GM12878 (cell line): ENCODE results near the gene CAB39. TPM values are rescaled to one million over a fixed set of nuclear protein-coding genes. Genes with fewer than 3 reads are reported as not detected.
A peak's percentile ranks its signal among the peaks of the same experiment; 100 is the strongest.

Source experiments
- ATAC-seq: fragments of 200-7000 bp; cut with Tn5 transposase; 3 replicates; pipeline ENCODE4 v1.9.1; 2020; ENCODE audit warnings: mild to moderate bottlenecking, moderate library complexity
- BruUV-seq: library from RNA; stranded (reverse); fragments of 400-500 nt; replicated peaks from 2 replicates; lab custom pipeline; 2021; lab: Mats Ljungman, UMichigan
- CTCF ChIA-PET: fragments of 300-600 bp; sonication (Branson Sonifier 250); formaldehyde crosslinking; extraction: SDS; loops from one replicate; lab custom pipeline; 2021; ENCODE audit warnings: inconsistent platforms; lab: Yijun Ruan, JAX
- POLR2A ChIA-PET: fragments of 350-600 bp; formaldehyde crosslinking; extraction: SDS; loops from one replicate; lab custom pipeline; 2021; ENCODE audit warnings: inconsistent platforms; lab: Charles Lee
- RAD21 ChIA-PET: fragments of 300-600 bp; sonication (Branson Sonifier 250); formaldehyde crosslinking; loops from one replicate; lab custom pipeline; 2023; ENCODE audit warnings: antibody characterized with exemption; ENCODE audit not compliant: unreplicated experiment; lab: Charles Lee
- SMC1A ChIA-PET: fragments of 300-600 bp; sonication (Branson Sonifier 250); formaldehyde crosslinking; loops from one replicate; lab custom pipeline; 2023; ENCODE audit not compliant: unreplicated experiment, uncharacterized antibody; lab: Charles Lee
- DNase-seq: peaks from one replicate; pipeline ENCODE4 v3.0.0-alpha.2; 2011; ENCODE audit warnings: low read depth, low spot score
- FAIRE-seq: peaks from 3 replicates; lab custom pipeline; 2011; peaks lifted over from hg19 to GRCh38; lab: Jason Lieb, UNC
- H2AFZ ChIP-seq: 2 replicates; pipeline ENCODE4 v1.6.0; 2011; ENCODE audit warnings: low read depth, low read length, control low read depth; ENCODE audit not compliant: control insufficient read depth
- H3K27ac ChIP-seq: 2 replicates; pipeline ENCODE4 v1.5.1; 2011; ENCODE audit warnings: control low read depth; ENCODE audit not compliant: control insufficient read depth, insufficient read depth
- H3K27me3 ChIP-seq, 2 experiments: replicated peaks in 1 of 2; 2 replicates each; pipeline versions ENCODE4 v1.6.0 to v1.6.1; 2011; ENCODE audit warnings: low read length in 1 of 2; ENCODE audit not compliant: control insufficient read depth in 2 of 2, insufficient read depth in 2 of 2
- H3K36me3 ChIP-seq, 2 experiments: 2 replicates each; pipeline ENCODE4 v1.5.1; 2011; ENCODE audit warnings: low read length in 1 of 2; ENCODE audit not compliant: control insufficient read depth in 2 of 2, insufficient read depth in 2 of 2
- H3K4me1 ChIP-seq: 2 replicates; pipeline ENCODE4 v1.6.1; 2011; ENCODE audit warnings: mild to moderate bottlenecking, low read length, moderate library complexity, mixed read lengths; ENCODE audit not compliant: control insufficient read depth, insufficient read depth
- H3K4me2 ChIP-seq: 2 replicates; pipeline ENCODE4 v1.6.0; 2011; ENCODE audit warnings: control low read depth; ENCODE audit not compliant: control insufficient read depth, insufficient read depth
- H3K4me3 ChIP-seq: fragments of 200-600 bp; sonication (generic); 2 replicates; pipeline ENCODE4 v1.5.1; 2016
- H3K79me2 ChIP-seq: 2 replicates; pipeline ENCODE4 v1.6.0; 2011; ENCODE audit warnings: low read length; ENCODE audit not compliant: control insufficient read depth, insufficient read depth
- H3K9ac ChIP-seq: 2 replicates; pipeline ENCODE4 v1.8.0; 2011; ENCODE audit warnings: low read length, control low read depth, mixed read lengths; ENCODE audit not compliant: control insufficient read depth, insufficient read depth
- H3K9me3 ChIP-seq: replicated peaks from 3 replicates; pipeline ENCODE4 v1.5.1; 2011; ENCODE audit warnings: mild to moderate bottlenecking, low read length; ENCODE audit not compliant: control insufficient read depth, insufficient read depth
- H4K20me1 ChIP-seq: 2 replicates; pipeline ENCODE4 v1.6.0; 2011; ENCODE audit not compliant: control insufficient read depth, insufficient read depth
- EGR1 ChIP-seq, 2 experiments: IDR thresholded peaks; 1 replicate in 1 of 2; 2 replicates in 1 of 2; pipeline ENCODE4 v1.6.1; 2011 to 2012; ENCODE audit warnings: low read depth in 2 of 2, low read length in 2 of 2, borderline replicate concordance in 1 of 2, mild to moderate bottlenecking in 1 of 2, moderate library complexity in 1 of 2
- HDGF ChIP-seq: fragments of 450-650 bp; IDR thresholded peaks from 2 replicates; pipeline ENCODE4 v1.6.1; 2016; ENCODE audit warnings: antibody characterized with exemption
- JUND ChIP-seq: IDR thresholded peaks from 2 replicates; pipeline ENCODE4 v1.6.1; 2012; ENCODE audit warnings: low read depth, mild to moderate bottlenecking, low read length, improper control_type of control experiment, moderate library complexity
- NFIC ChIP-seq: IDR thresholded peaks from 2 replicates; pipeline ENCODE4 v1.6.1; 2012; ENCODE audit warnings: low read depth, mild to moderate bottlenecking, inconsistent platforms, low read length, moderate library complexity
- SIN3A ChIP-seq: IDR thresholded peaks from 2 replicates; pipeline ENCODE4 v1.6.1; 2012; ENCODE audit warnings: low read depth, low read length, improper control_type of control experiment
- SMC3 ChIP-seq: IDR thresholded peaks from 2 replicates; pipeline ENCODE4 v1.6.1; 2011; ENCODE audit warnings: low read length, improper control_type of control experiment, borderline replicate concordance
- SUPT20H ChIP-seq: IDR thresholded peaks from 2 replicates; pipeline ENCODE4 v1.6.1; 2011; ENCODE audit warnings: low read depth, mild to moderate bottlenecking, low read length, moderate library complexity, borderline replicate concordance; ENCODE audit not compliant: control insufficient read depth
- whole genome bisulfite sequencing: methylation state at CpG from one replicate; pipeline ENCODE4 v1.1.6; 2016; ENCODE audit warnings: low lambda C conversion rate; ENCODE audit not compliant: insufficient replicate concordance, insufficient coverage; ENCODE audit errors: missing lambda C conversion rate; 5-methylcytosine and 5-hydroxymethylcytosine counted together
- in situ Hi-C: fragments of 300-500 bp; cut with MboI; formaldehyde crosslinking; loops from 9 replicates; pipeline ENCODE4 v1.14.3; 2018; ENCODE audit warnings: mixed read lengths
- intact Hi-C: fragments of 100-400 bp; cut with micrococcal nuclease; formaldehyde crosslinking; loops from one replicate; pipeline ENCODE4 v1.14.2; 2022; ENCODE audit not compliant: unreplicated experiment
- polyA plus RNA-seq, 11 experiments: library from polyadenylated mRNA; depleted of rRNA in 4 of 11; unstranded in 6 of 11; stranded (reverse) in 5 of 11; fragments of >200 nt; fragmentation: Nextera tagmentation in 4 of 11; fragmentation: Illumina TruSeq in 1 of 11; extraction: Ambion mirVana in 4 of 11; extraction: Trizol in 1 of 11; gene quantifications; 1 replicate in 1 of 11; 2 replicates in 10 of 11; pipeline versions ENCODE4 v1.2.1 to v1.2.3, GENCODE V29; 2011 to 2016; ENCODE audit warnings: inconsistent platforms in 2 of 11, missing spikeins in 2 of 11, low read depth in 1 of 11
- total RNA-seq, 4 experiments: library from RNA; depleted of rRNA in 3 of 4; stranded (reverse); fragments of >200 nt in 3 of 4; fragmentation: Illumina TruSeq in 1 of 4; extraction: Trizol in 1 of 4; gene quantifications; 2 replicates each; pipeline versions ENCODE4 v1.2.1 to v1.2.3, GENCODE V29; 2013 to 2021
- TF ChIP-seq, protein P1 (sequence below): IDR thresholded peaks from 2 replicates; pipeline ENCODE4 v1.6.1; 2012; ENCODE audit warnings: low read length, inconsistent platforms

CAB39 gene
- total and polyA plus RNA-seq, 10 of the 15 experiments (the other 5 are each of a cell fraction or from before 2014, with no cell fraction given) = 13.3 to 129 (median 62.9) TPM

DNA sequence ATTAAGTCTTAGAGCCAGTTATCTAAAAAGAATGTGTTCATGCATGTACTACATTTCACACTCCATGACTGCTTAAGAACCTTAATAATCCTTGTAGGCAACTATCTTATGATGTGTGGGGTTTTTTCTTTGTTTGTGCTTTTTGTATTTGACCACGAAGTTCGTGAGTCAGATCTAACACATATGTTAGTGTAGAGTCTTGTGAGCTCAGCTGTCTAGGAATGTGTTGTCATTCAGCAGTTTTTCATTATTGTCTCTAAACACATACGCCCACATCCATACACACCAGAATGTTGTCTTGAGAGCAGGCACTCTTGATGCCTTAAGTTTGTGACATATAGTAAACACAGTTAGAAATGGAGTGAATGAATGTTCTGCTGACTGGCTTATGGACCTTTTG lies 38.4 kb downstream of the CAB39 start (continued):
- TF ChIP-seq JUND (no peak), NFIC (0 out of 2 replicates have a peak, but pooled peaks have one; percentile 16), EGR1 (IDR thresholded peaks at IDR 0.05; ENCODE audit: borderline replicate concordance in 1 of 2, low read depth in 2 of 2, low read length in 2 of 2) (no peak), SUPT20H (no peak), SIN3A (no peak)
- TF ChIP-seq, protein P1, sequence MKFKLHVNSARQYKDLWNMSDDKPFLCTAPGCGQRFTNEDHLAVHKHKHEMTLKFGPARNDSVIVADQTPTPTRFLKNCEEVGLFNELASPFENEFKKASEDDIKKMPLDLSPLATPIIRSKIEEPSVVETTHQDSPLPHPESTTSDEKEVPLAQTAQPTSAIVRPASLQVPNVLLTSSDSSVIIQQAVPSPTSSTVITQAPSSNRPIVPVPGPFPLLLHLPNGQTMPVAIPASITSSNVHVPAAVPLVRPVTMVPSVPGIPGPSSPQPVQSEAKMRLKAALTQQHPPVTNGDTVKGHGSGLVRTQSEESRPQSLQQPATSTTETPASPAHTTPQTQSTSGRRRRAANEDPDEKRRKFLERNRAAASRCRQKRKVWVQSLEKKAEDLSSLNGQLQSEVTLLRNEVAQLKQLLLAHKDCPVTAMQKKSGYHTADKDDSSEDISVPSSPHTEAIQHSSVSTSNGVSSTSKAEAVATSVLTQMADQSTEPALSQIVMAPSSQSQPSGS = peak; percentile 50; the same call in 1 of the 2 replicates
- TF ChIP-seq, all 136 proteins: peak for 6

DNA sequence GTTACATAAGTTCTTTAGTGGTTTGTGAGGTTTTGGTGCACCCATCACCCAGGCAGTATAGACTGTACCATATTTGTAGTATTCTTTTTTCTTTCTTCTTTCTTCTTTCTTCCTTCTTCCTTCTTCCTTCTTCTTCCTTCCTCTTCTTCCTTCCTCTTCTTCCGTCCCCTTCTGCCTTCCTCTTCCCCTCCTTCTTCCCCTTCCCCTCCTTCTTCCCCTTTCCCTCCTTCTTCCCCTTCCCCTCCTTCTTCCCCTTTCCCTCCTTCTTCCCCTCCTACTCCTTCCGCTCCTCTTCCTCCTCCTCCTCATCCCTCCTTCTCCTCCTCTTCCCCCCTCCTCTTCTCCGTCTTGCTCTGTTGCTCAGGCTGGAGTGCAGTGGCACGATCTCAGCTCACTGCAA lies 41.6 kb downstream of the CAB39 start:
- Histone ChIP-seq H3K9ac (no peak overlapping the region), H3K79me2 (peaks cover 57% of the 10 kb centered on the region), H3K9me3 (no peaks in the 10 kb centered on the region), H3K4me2 (no peak overlapping the region), H4K20me1 (peaks cover 3% of the 10 kb centered on the region; the same call in 1 of the 2 replicates), H3K27ac (no peak overlapping the region), H3K4me1 (peaks cover 12% of the 10 kb centered on the region), H2AFZ (no peak overlapping the region), H3K36me3 (peaks cover 0 to 12% of the 10 kb centered on the region in 2 experiments; a peak in 3 of 4 replicates), H3K27me3 (no peaks in the 10 kb centered on the region), H3K4me3 (no peak overlapping the region)
- ChIA-PET RAD21 (no interaction called here), SMC1A (no interaction called here), POLR2A (interaction anchor here (0.6 kb wide), 1 partner anchor 96 kb away, joined by 5 read pairs; no protein-coding TSS in a partner anchor), CTCF (no interaction called here)
- DNase-seq (no peak), ATAC-seq (no peak), FAIRE-seq (no peak)
- WGBS = 69% methylated on average over 4 of the region's 4 CpGs
- no TSS peak for BruUV-seq
- TF ChIP-seq SMC3 (no peak), HDGF (0 out of 2 replicates have a peak, but pooled peaks have one; percentile 39)
- in situ Hi-C loops (no loop called here), intact Hi-C loops (no loop called here)
